Transverse colon (tissue), 4 donors: ENCODE results near the gene PSAT1.

Experiments used
- POLR2AphosphoS5 ChIP-seq, 3 donors: sonication (generic); formaldehyde crosslinking; IDR thresholded peaks; one replicate each; pipeline ENCODE4 v1.6.1; 2016; ENCODE audit warnings: antibody characterized with exemption in 3 of 3
- TF ChIP-seq, protein P1 (sequence below), 5 experiments: fragments of 200-600 bp in 3 of 5; fragments of 450-650 bp in 2 of 5; sonication (generic) in 3 of 5; IDR thresholded peaks; 1 replicate in 2 of 5; 2 replicates in 3 of 5; pipeline ENCODE4 v1.5.1; 2016 to 2017; ENCODE audit warnings: antibody characterized with exemption in 5 of 5, inconsistent platforms in 3 of 5, mild to moderate bottlenecking in 2 of 5, moderate library complexity in 1 of 5

DNA sequence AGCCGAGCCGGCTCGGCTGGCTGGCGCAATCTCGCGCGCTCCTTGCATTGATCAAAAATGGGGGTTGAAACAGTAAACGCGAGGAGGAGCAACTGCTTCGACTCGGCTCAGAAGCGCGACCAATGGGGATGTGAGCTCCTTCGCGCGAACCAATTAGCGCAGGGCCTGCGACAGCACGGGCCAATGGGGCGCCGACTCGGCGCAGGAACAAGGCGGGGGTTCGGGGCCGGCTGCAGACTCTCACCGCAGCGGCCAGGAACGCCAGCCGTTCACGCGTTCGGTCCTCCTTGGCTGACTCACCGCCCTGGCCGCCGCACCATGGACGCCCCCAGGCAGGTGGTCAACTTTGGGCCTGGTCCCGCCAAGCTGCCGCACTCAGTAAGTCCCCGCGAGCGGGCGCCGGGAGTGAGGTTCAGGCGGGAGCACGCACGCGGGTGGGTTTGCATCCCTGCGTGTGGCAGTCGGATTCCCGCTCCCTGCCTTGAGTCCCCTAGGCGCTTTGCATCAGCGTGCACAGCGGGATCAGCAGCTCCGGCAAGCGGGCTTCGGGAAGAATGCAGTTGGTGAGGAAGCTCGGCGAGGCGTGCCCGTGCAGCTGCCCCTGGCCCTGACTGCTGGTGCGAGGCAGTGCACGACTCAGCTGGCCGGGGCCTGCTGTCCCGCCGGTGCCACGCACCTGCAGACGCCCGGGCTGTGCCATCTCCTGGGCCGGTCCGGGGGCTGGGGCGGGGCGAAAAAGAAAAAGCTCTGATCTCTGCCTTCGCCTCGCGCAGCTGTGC lies at the start of gene PSAT1:
- TF ChIP-seq POLR2AphosphoS5 (IDR thresholded peaks at IDR 0.05) = peak in 2 of 3 donors; percentile 5 to 6
- TF ChIP-seq, protein P1, sequence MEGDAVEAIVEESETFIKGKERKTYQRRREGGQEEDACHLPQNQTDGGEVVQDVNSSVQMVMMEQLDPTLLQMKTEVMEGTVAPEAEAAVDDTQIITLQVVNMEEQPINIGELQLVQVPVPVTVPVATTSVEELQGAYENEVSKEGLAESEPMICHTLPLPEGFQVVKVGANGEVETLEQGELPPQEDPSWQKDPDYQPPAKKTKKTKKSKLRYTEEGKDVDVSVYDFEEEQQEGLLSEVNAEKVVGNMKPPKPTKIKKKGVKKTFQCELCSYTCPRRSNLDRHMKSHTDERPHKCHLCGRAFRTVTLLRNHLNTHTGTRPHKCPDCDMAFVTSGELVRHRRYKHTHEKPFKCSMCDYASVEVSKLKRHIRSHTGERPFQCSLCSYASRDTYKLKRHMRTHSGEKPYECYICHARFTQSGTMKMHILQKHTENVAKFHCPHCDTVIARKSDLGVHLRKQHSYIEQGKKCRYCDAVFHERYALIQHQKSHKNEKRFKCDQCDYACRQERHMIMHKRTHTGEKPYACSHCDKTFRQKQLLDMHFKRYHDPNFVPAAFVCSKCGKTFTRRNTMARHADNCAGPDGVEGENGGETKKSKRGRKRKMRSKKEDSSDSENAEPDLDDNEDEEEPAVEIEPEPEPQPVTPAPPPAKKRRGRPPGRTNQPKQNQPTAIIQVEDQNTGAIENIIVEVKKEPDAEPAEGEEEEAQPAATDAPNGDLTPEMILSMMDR (IDR thresholded peaks at IDR 0.05) = no peak
